MCF 10A (cell line): ENCODE data around the gene RTBDN. TPM values are rescaled to one million over a fixed set of nuclear protein-coding genes. Genes with fewer than 3 reads are reported as not detected.

ENCODE experiments used
- BruUV-seq: library from RNA; stranded (reverse); fragments of 400-500 nt; replicated peaks from 2 replicates; lab custom pipeline; 2021; lab: Mats Ljungman, UMichigan
- CTCF ChIA-PET: fragments of 300-600 bp; sonication (Branson Sonifier 250); formaldehyde crosslinking; extraction: SDS; loops from one replicate; lab custom pipeline; 2021; ENCODE audit warnings: antibody characterized with exemption, inconsistent platforms; lab: Yijun Ruan, JAX
- POLR2A ChIA-PET: fragments of 300-600, 350-650 bp; sonication (Branson Sonifier 250); formaldehyde crosslinking; extraction: SDS; loops from one replicate; lab custom pipeline; 2020; ENCODE audit warnings: antibody characterized with exemption, inconsistent platforms; lab: Yijun Ruan, JAX
- DNase-seq: peaks from one replicate; pipeline ENCODE4 v3.0.0-alpha.2; 2018; ENCODE audit not compliant: unreplicated experiment
- H3K27ac Mint-ChIP-seq: one replicate; pipeline ENCODE4 v1.8.0; 2022; ENCODE audit warnings: mild to moderate bottlenecking, low read depth, mixed read lengths; ENCODE audit not compliant: unreplicated experiment
- H3K27me3 Mint-ChIP-seq: one replicate; pipeline ENCODE4 v1.8.0; 2022; ENCODE audit warnings: mixed read lengths; ENCODE audit not compliant: insufficient read depth, unreplicated experiment
- H3K36me3 Mint-ChIP-seq: one replicate; pipeline ENCODE4 v1.8.0; 2022; ENCODE audit warnings: mild to moderate bottlenecking, moderate library complexity, mixed read lengths; ENCODE audit not compliant: insufficient read depth, unreplicated experiment
- H3K4me1 Mint-ChIP-seq: one replicate; pipeline ENCODE4 v1.8.0; 2022; ENCODE audit warnings: mixed read lengths; ENCODE audit not compliant: insufficient read depth, unreplicated experiment
- H3K4me3 Mint-ChIP-seq: one replicate; pipeline ENCODE4 v1.8.0; 2022; ENCODE audit warnings: mild to moderate bottlenecking, moderate library complexity, mixed read lengths; ENCODE audit not compliant: unreplicated experiment
- H3K9me3 Mint-ChIP-seq: one replicate; pipeline ENCODE4 v1.8.0; 2022; ENCODE audit warnings: mixed read lengths; ENCODE audit not compliant: unreplicated experiment
- intact Hi-C: fragments of 100-400 bp; cut with micrococcal nuclease; formaldehyde crosslinking; loops from 2 replicates; pipeline ENCODE4 v1.14.1; 2022
- total RNA-seq: library from RNA; stranded (reverse); gene quantifications from 2 replicates; pipeline ENCODE4 v1.2.3, GENCODE V29; 2022
- TF ChIP-seq, protein P1 (sequence below): fragments of 200-600 bp; IDR thresholded peaks from one replicate; pipeline ENCODE4 v1.8.0; 2022; ENCODE audit warnings: antibody characterized with exemption, mild to moderate bottlenecking; ENCODE audit not compliant: unreplicated experiment

Gene RTBDN
- total RNA-seq, 1 experiment from 2014 or later: not detected

DNA sequence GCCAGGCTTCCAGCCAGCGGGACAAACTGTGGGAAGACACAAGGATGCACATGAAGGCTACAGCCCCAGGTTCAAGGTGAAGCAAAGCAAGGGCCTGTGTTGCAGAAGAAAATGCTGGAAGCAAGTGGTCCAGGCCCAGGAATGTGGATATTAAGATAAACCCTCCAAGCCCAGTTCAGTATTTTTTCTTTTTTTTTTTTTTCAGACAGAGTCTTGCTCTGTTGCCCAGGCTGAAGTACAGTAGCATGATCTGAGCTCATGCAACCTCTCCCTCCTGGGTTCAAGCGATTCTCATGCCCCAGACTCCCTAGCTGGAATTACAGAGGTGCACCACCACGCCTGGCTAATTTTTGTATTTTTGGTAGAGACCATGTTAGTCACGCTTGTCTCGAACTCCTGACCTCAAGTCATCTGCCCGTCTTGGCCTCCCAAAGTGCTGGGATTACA, 37.2 kb downstream of the RTBDN start:
- CTCF ChIA-PET: interaction anchor here (0.5 to 14.5 kb wide), 13 partner anchors 8 to 121 kb away, joined by 3 to 307 read pairs (median 6); partner anchors contain the start of genes GCDH and HOOK2
- peaks cover 66% of the 10 kb centered on the region for H3K36me3 Mint-ChIP-seq
- no TSS peak for BruUV-seq
- no peak overlapping the region for H3K27ac Mint-ChIP-seq
- POLR2A ChIA-PET: interaction anchor here (0.7 to 8.4 kb wide), 5 partner anchors 9 to 60 kb away, joined by 4 to 410 read pairs (median 6); partner anchors contain the start of genes GET3, HOOK2 and RNASEH2A
- no peaks in the 10 kb centered on the region for H3K27me3 Mint-ChIP-seq
- TF ChIP-seq, protein P1, sequence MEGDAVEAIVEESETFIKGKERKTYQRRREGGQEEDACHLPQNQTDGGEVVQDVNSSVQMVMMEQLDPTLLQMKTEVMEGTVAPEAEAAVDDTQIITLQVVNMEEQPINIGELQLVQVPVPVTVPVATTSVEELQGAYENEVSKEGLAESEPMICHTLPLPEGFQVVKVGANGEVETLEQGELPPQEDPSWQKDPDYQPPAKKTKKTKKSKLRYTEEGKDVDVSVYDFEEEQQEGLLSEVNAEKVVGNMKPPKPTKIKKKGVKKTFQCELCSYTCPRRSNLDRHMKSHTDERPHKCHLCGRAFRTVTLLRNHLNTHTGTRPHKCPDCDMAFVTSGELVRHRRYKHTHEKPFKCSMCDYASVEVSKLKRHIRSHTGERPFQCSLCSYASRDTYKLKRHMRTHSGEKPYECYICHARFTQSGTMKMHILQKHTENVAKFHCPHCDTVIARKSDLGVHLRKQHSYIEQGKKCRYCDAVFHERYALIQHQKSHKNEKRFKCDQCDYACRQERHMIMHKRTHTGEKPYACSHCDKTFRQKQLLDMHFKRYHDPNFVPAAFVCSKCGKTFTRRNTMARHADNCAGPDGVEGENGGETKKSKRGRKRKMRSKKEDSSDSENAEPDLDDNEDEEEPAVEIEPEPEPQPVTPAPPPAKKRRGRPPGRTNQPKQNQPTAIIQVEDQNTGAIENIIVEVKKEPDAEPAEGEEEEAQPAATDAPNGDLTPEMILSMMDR: no peak
- DNase-seq: no peak
- peaks cover 20% of the 10 kb centered on the region for H3K4me1 Mint-ChIP-seq
- intact Hi-C loops: no loop called here
- H3K9me3 Mint-ChIP-seq: no peaks in the 10 kb centered on the region
- H3K4me3 Mint-ChIP-seq: no peak overlapping the region

DNA sequence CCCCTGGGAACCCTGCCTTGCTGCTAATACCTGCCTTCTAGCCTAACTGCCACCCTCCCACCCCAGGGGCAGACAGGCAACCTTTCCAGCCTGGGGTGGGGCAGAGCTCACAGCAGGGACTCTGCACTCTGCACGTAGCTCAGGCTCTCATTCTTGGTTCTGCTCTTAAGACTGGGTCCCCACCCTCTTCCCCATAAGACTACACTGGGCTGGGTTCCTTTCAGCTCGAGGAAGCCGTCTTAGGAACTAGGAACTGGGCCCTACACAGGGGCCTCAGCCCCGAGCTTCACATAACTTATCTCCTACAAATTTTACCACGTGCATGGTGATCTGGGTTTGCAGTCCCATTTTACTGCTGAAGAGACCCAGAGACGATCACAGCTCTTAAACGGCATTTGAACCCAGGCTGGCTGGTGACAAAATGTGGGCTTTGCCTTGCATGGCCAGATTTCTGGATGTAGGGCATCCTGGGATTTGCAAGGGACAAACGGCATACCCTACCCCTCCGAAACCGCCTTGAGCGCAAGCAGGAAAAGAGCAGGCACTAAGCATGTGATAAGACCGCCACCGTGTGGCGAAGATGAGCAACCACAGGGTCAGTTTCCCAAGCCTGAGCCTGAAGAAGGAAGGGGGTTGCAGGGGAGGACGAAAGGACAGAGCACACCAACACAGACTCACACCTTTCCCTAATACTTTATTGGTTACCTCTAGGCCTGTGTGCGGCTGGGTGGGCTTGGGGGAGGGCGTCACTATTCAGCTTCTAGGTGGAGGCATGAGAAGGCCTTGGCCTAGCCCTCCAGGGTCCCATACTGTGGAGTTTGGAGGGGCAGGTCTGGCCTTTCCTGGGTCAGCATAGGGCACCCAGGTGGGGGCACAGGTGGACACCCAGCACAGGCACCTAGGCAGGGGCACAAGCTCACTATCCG, 38.0 kb downstream of the RTBDN start:
- no peaks in the 10 kb centered on the region for H3K27me3 Mint-ChIP-seq
- no peaks in the 10 kb centered on the region for H3K9me3 Mint-ChIP-seq
- H3K27ac Mint-ChIP-seq: peak overlapping the region; percentile 84
- intact Hi-C loops: loop anchor here (1.0 kb wide), 5 partner anchors 19 to 120 kb away; no protein-coding TSS in a partner anchor
- CTCF ChIA-PET: interaction anchor here (0.5 to 14.5 kb wide), 32 partner anchors 9 to 1135 kb away, joined by 3 to 307 read pairs (median 4); partner anchors contain the start of genes DNASE2, GCDH, HOOK2 and MAN2B1
- POLR2A ChIA-PET: interaction anchor here (0.9 to 8.4 kb wide), 14 partner anchors 10 to 115 kb away, joined by 3 to 410 read pairs (median 5); partner anchors contain the start of genes DHPS, GET3, HOOK2 and RNASEH2A
- peak overlapping the region; percentile 35 for H3K4me3 Mint-ChIP-seq
- TF ChIP-seq, protein P1: peak; percentile 94
- DNase-seq: peak; percentile 87
- H3K36me3 Mint-ChIP-seq: peaks cover 74% of the 10 kb centered on the region
- BruUV-seq: no TSS peak
- H3K4me1 Mint-ChIP-seq: peaks cover 18% of the 10 kb centered on the region

DNA sequence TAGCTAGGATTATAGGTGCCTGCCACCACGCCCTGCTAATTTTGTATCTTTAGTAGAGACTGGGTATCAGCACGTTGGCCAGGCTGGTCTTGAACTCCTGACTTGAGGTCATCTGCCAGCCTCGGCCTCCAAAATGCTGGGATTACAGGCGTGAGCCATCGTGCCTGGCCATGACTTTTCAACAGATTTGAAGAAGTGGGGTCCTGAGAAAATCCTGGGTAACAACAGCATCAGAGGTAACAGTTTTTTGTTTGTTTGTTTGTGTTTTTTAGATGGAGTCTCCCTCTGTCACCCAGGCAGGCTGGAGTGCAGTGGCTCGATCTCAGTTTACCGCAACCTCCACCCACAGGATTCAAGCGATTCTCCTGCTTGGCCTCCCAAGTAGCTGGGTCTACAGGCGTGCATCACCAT, 39.4 kb downstream of the RTBDN start:
- Mint-ChIP-seq H3K36me3 (peaks cover 80% of the 10 kb centered on the region), H3K9me3 (no peaks in the 10 kb centered on the region), H3K4me3 (no peak overlapping the region), H3K4me1 (peaks cover 29% of the 10 kb centered on the region), H3K27me3 (no peaks in the 10 kb centered on the region), H3K27ac (no peak overlapping the region)
- intact Hi-C loops: loop anchor here (5.0 kb wide), 1 partner anchor 73 kb away; the partner anchor contains the start of gene TNPO2
- CTCF ChIA-PET: interaction anchor here (0.5 to 14.5 kb wide), 12 partner anchors 9 to 1966 kb away, joined by 3 to 307 read pairs (median 4); partner anchors contain the start of gene HOOK2
- DNase-seq: no peak
- TF ChIP-seq, protein P1: no peak
- POLR2A ChIA-PET: interaction anchor here (0.7 to 8.4 kb wide), 10 partner anchors 11 to 74 kb away, joined by 3 to 410 read pairs (median 4); partner anchors contain the start of genes HOOK2, RNASEH2A and TNPO2
- no TSS peak for BruUV-seq
